K562 (cell line): ENCODE results near the gene DYNC2I2. TPM values are rescaled to one million over a fixed set of nuclear protein-coding genes. Genes with fewer than 3 reads are reported as not detected.

Experiments
- ATAC-seq: fragments of 200-7000 bp; cut with Tn5 transposase; 3 replicates; pipeline ENCODE4 v1.9.1; 2020; ENCODE audit warnings: moderate library complexity
- BruUV-seq: library from RNA; stranded (reverse); fragments of 400-500 nt; replicated peaks from 2 replicates; lab custom pipeline; 2021; lab: Mats Ljungman, UMichigan
- CTCF ChIA-PET: fragments of 300-600 bp; formaldehyde crosslinking; extraction: SDS; loops from one replicate; lab custom pipeline; 2021; ENCODE audit warnings: low intra/inter-chr PET ratio; lab: Yijun Ruan, JAX
- POLR2A ChIA-PET: fragments of 300-600, 350-650 bp; sonication (Branson Sonifier 250); formaldehyde crosslinking; extraction: SDS; loops from one replicate; lab custom pipeline; 2021; ENCODE audit warnings: antibody characterized with exemption, inconsistent platforms; lab: Yijun Ruan, JAX
- DNase-seq, 4 experiments: peaks; one replicate each; pipeline versions ENCODE4 v3.0.0 to v3.0.0-alpha.2; 2011 to 2018; ENCODE audit warnings: low spot score in 3 of 4, mixed read lengths in 3 of 4; ENCODE audit errors: extremely low read depth in 1 of 4
- FAIRE-seq: peaks from 2 replicates; lab custom pipeline; 2011; peaks lifted over from hg19 to GRCh38; lab: Jason Lieb, UNC
- H2AFZ ChIP-seq: 2 replicates; pipeline ENCODE4 v1.6.0; 2011; ENCODE audit warnings: low read depth, low read length, control low read depth, inconsistent platforms
- H3K27ac ChIP-seq: fragments of 200-600 bp; 3 replicates; pipeline ENCODE4 v1.8.0; 2011; ENCODE audit warnings: low read depth, mild to moderate bottlenecking, control low read depth, inconsistent platforms, low read length, moderate library complexity, mixed read lengths; ENCODE audit errors: extremely low read depth
- H3K27me3 ChIP-seq, 2 experiments: fragments of 300-600 bp in 1 of 2; 2 replicates in 1 of 2; 3 replicates in 1 of 2; pipeline versions ENCODE4 v1.6.0 to v1.8.0; 2011; ENCODE audit warnings: inconsistent platforms in 2 of 2, low read length in 2 of 2, mild to moderate bottlenecking in 1 of 2, mixed read lengths in 1 of 2, moderate library complexity in 1 of 2; ENCODE audit not compliant: control insufficient read depth in 2 of 2, insufficient read depth in 2 of 2
- H3K36me3 ChIP-seq: fragments of 300-600 bp; 3 replicates; pipeline ENCODE4 v1.8.0; 2011; ENCODE audit warnings: mild to moderate bottlenecking, low read length, inconsistent platforms; ENCODE audit not compliant: control insufficient read depth, insufficient read depth
- H3K4me1 ChIP-seq, 2 experiments: fragments of 200-600 bp in 1 of 2; replicated peaks in 1 of 2; 2 replicates in 1 of 2; 3 replicates in 1 of 2; pipeline versions ENCODE4 v1.5.1 to v1.8.0; 2011; ENCODE audit warnings: inconsistent platforms in 2 of 2, low read length in 2 of 2, mild to moderate bottlenecking in 1 of 2, mixed read lengths in 1 of 2, moderate library complexity in 1 of 2; ENCODE audit not compliant: control insufficient read depth in 2 of 2, insufficient read depth in 2 of 2
- H3K4me2 ChIP-seq: 2 replicates; pipeline ENCODE4 v1.6.1; 2011; ENCODE audit warnings: low read length, control low read depth, inconsistent platforms, mixed read lengths; ENCODE audit not compliant: insufficient read depth
- H3K4me3 ChIP-seq: fragments of 200-600 bp; sonication (generic), shearing (Covaris generic); 2 replicates; pipeline ENCODE4 v1.5.1; 2016; ENCODE audit warnings: control low read depth, inconsistent platforms
- H3K79me2 ChIP-seq: fragments of 200-600 bp; 3 replicates; pipeline ENCODE4 v1.8.0; 2011; ENCODE audit warnings: low read length, inconsistent platforms; ENCODE audit not compliant: control insufficient read depth, insufficient read depth
- H3K9ac ChIP-seq, 2 experiments: 2 replicates each; pipeline versions ENCODE4 v1.6.0 to v1.6.1; 2011; ENCODE audit warnings: low read depth in 2 of 2, low read length in 2 of 2, control low read depth in 1 of 2, inconsistent platforms in 1 of 2, mild to moderate bottlenecking in 1 of 2, mixed read lengths in 1 of 2; ENCODE audit not compliant: insufficient read depth in 1 of 2
- H3K9me1 ChIP-seq: one replicate; pipeline ENCODE4 v1.6.0; 2011; ENCODE audit warnings: inconsistent platforms, mild to moderate bottlenecking, low read length, moderate library complexity; ENCODE audit not compliant: control insufficient read depth, insufficient read depth
- H3K9me3 ChIP-seq: replicated peaks from 2 replicates; pipeline ENCODE4 v1.5.1; 2011; ENCODE audit warnings: low read depth, low read length, inconsistent platforms; ENCODE audit not compliant: control insufficient read depth, insufficient read depth
- H4K20me1 ChIP-seq: replicated peaks from 2 replicates; pipeline ENCODE4 v1.6.1; 2011; ENCODE audit warnings: low read length, inconsistent platforms, mixed read lengths; ENCODE audit not compliant: control insufficient read depth, insufficient read depth
- BRD9 ChIP-seq: fragments of 450-650 bp; IDR thresholded peaks from 2 replicates; pipeline ENCODE4 v1.6.1; 2018; ENCODE audit warnings: low read depth; ENCODE audit not compliant: partially characterized antibody
- CCAR2 ChIP-seq: fragments of 200-400 bp; formaldehyde crosslinking; IDR thresholded peaks from 2 replicates; pipeline ENCODE4 v1.6.1; 2017; ENCODE audit warnings: mild to moderate bottlenecking, low read depth, low read length
- CEBPB ChIP-seq: fragments of 450-650 bp; IDR thresholded peaks from 2 replicates; pipeline ENCODE4 v1.6.1; 2016; ENCODE audit warnings: missing genetic modification characterization, missing compliant biosample characterization
- HNRNPL ChIP-seq: fragments of 200-400 bp; formaldehyde crosslinking; IDR thresholded peaks from 2 replicates; pipeline ENCODE4 v1.6.1; 2017; ENCODE audit warnings: low read depth, mild to moderate bottlenecking, low read length
- MED1 ChIP-seq: sonication (generic); formaldehyde crosslinking; IDR thresholded peaks from 2 replicates; pipeline ENCODE4 v1.8.1; 2023; ENCODE audit warnings: missing genetic modification reagents, borderline replicate concordance
- NUFIP1 ChIP-seq: fragments of 450-650 bp; IDR thresholded peaks from 2 replicates; pipeline ENCODE4 v1.6.1; 2018; ENCODE audit not compliant: partially characterized antibody
- ZNF561 ChIP-seq: fragments of 450-650 bp; formaldehyde crosslinking; conservative IDR thresholded peaks from 2 replicates; pipeline ENCODE4 v1.4.0; 2020; ENCODE audit warnings: mild to moderate bottlenecking, moderate library complexity
- ZNF740 ChIP-seq, 3 experiments: fragments of 200-800 bp in 1 of 3; sonication (Bioruptor generic) in 1 of 3; sonication (generic) in 1 of 3; formaldehyde crosslinking in 1 of 3; IDR thresholded peaks; 2 replicates each; pipeline versions ENCODE4 v1.6.1 to v1.8.0; 2016 to 2022; ENCODE audit warnings: mild to moderate bottlenecking in 2 of 3, missing compliant biosample characterization in 2 of 3, missing genetic modification characterization in 2 of 3, missing genetic modification reagents in 1 of 3
- ZNF778 ChIP-seq: fragments of 450-650 bp; formaldehyde crosslinking; IDR thresholded peaks from 2 replicates; pipeline ENCODE4 v1.4.0; 2020; ENCODE audit warnings: mild to moderate bottlenecking, moderate library complexity
- ZSCAN32 ChIP-seq: fragments of 450-650 bp; formaldehyde crosslinking; IDR thresholded peaks from 2 replicates; pipeline ENCODE4 v1.4.0; 2020; ENCODE audit warnings: mild to moderate bottlenecking, moderate library complexity
- WGBS: fragments of 100-300 bp; shearing (Covaris generic); methylation state at CpG from one replicate; pipeline ENCODE4 v1.1.6; 2016; ENCODE audit warnings: low coverage, mixed read lengths; ENCODE audit not compliant: insufficient coverage; ENCODE audit errors: missing lambda C conversion rate; 5-methylcytosine and 5-hydroxymethylcytosine counted together
- in situ Hi-C: fragments of 300-500 bp; cut with MboI; formaldehyde crosslinking; loops from 4 replicates; pipeline ENCODE4 v1.15.0; 2018; ENCODE audit warnings: inconsistent platforms, mixed read lengths
- intact Hi-C: fragments of 100-400 bp; cut with micrococcal nuclease; formaldehyde crosslinking; loops from 2 replicates; pipeline ENCODE4 v1.14.2; 2022
- polyA plus RNA-seq, 8 experiments: library from polyadenylated mRNA; depleted of rRNA in 4 of 8; stranded (reverse) in 5 of 8; unstranded in 3 of 8; fragments of >200 nt; fragmentation: Nextera tagmentation in 2 of 8; fragmentation: Illumina TruSeq in 1 of 8; extraction: Ambion mirVana in 2 of 8; extraction: Trizol in 1 of 8; gene quantifications; 2 replicates each; pipeline versions ENCODE4 v1.2.1 to v1.2.3, GENCODE V29; 2011 to 2014; ENCODE audit warnings: inconsistent platforms in 1 of 8, missing spikeins in 1 of 8
- total RNA-seq, 7 experiments: library from RNA; depleted of rRNA in 6 of 7; stranded (reverse); fragments of >200 nt in 6 of 7; fragmentation: Illumina TruSeq in 2 of 7; extraction: Trizol in 2 of 7; gene quantifications; 2 replicates each; pipeline versions ENCODE4 v1.2.1 to v1.2.3, GENCODE V29; 2011 to 2021; ENCODE audit warnings: low replicate concordance in 1 of 7

Gene DYNC2I2
- total and polyA plus RNA-seq, 9 of the 15 experiments (the other 6 are each of a cell fraction or from before 2014, with no cell fraction given) = 1.5 to 249 (median 70.0) TPM

DNA sequence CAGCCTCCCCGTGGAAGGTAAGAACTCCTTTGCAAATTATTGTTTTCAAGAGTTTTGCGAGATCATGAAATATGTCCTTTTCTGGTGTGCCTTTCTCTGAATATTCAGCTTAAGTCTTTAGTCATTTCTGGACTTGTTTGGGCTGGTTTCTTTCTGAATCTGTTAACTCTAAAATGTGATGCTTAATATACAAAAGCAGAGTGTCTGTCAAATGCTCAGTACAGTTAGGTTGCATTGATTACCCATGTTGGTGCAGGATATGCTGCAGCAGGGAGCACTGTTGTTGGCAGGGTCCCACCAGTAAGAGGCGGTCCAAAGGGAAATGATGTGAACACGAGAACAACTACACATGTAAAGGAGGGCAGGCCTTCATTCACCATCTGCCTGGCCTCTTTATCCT, 56.5 kb downstream of the DYNC2I2 start (continued):
- TF ChIP-seq ZNF740 (CRISPR knock-in tag; IDR thresholded peaks at IDR 0.05) = no peak
- no peak for TF ChIP-seq ZNF740 (tag; IDR thresholded peaks at IDR 0.05)
- no peak for TF ChIP-seq HNRNPL

DNA sequence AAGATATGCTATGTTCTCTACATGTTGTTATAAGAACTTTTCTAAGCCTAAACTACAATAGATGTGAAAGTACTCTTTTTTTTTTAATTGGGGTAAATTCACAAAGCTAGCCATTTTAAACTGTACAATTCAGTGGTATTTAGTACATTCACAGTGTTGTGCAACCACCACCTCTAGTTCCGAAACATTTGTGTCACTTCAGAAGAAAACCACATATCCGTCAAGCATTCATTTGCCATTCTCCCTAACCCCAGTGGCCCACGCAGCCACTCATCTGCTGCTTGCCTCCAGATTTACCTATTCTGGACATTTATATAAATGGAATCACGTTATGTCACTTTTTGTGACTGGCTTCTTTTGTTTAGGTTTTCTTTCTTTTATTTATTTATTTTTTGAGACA, 61.2 kb downstream of the DYNC2I2 start:
- in situ Hi-C loops = no loop called here
- DNase-seq = no peak
- ATAC-seq = no peak
- no peak overlapping the region for H3K4me2 ChIP-seq
- 59% methylated on average over 4 of the region's 4 CpGs for WGBS
- H3K9me1 ChIP-seq = no peaks in the 10 kb centered on the region
- no peaks in the 10 kb centered on the region for H3K27me3 ChIP-seq
- no peak for FAIRE-seq
- H3K4me1 ChIP-seq = peaks cover 3 to 7% of the 10 kb centered on the region in 2 experiments; a peak in 3 of 5 replicates
- no peaks in the 10 kb centered on the region for H4K20me1 ChIP-seq
- H2AFZ ChIP-seq = no peak overlapping the region
- ChIA-PET CTCF (no interaction called here), POLR2A (interaction anchor here (1.2 kb wide), 1 partner anchor 37 kb away, joined by 3 read pairs; no protein-coding TSS in a partner anchor)
- no TSS peak for BruUV-seq
- H3K79me2 ChIP-seq = no peaks in the 10 kb centered on the region
- no peak overlapping the region for H3K4me3 ChIP-seq
- no peak for TF ChIP-seq MED1 (CRISPR knock-in tag)
- TF ChIP-seq CCAR2 = no peak
- no peak for TF ChIP-seq ZNF778 (CRISPR knock-in tag)
- TF ChIP-seq NUFIP1 = no peak
- TF ChIP-seq ZSCAN32 (CRISPR knock-in tag) = no peak
- TF ChIP-seq BRD9 = no peak
- no peak for TF ChIP-seq ZNF561
- TF ChIP-seq CEBPB (tag) = 0 out of 2 replicates have a peak, but pooled peaks have one; percentile 7
- no peaks in the 10 kb centered on the region for H3K9me3 ChIP-seq
- intact Hi-C loops = no loop called here
- H3K36me3 ChIP-seq = no peaks in the 10 kb centered on the region
- no peak overlapping the region for H3K9ac ChIP-seq
- no peak overlapping the region for H3K27ac ChIP-seq
